Measurements from ENCODE around the gene ADAM15.
A peak's percentile ranks its signal among the peaks of the same experiment; 100 is the strongest.

Gene ADAM15

GRCh38 chr1:155073377-155074242, 22.5 kb downstream of the ADAM15 start:
- DNase-seq, result no peak

DNA sequence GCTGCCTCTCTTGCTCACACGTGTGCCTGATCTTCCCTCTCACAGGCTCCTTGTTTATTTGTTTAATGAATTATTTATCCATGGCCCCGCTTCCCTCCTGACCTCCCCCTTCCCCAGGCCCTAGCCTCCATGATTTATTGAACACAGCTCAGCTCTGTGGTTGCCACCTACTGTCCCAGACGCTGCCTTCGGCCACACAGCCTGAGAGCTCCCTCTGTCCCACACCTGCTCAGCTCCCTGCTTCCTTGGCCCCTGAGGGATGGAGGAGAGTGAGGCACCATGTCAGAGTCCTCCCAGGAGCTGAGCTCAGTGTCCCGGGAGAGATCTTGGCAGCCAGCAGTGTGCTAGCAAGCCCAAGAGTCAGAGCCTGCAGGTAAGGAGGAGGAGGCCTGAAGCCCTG, 24.4 kb downstream of the ADAM15 start:
- no peak for DNase-seq

DNA sequence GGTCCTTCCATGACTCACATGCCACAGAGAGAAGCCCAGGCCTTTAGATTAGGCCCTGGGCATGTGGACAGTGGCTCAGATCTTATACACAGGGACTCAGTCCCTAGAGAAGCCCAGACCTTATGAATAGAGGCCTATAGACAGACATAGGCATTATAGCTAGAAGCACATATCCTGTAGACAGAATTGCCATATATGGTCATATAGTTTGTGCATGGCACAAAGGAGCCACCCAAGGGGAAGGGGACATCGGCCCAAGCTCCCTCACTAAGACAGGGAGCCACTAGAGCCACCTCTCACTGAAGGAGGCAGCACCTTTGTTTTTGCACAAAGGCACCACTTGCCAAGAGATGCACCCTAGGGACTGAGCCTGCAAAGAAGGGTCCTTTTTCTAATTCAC, 25.3 kb downstream of the ADAM15 start:
- DNase-seq, result no peak

DNA sequence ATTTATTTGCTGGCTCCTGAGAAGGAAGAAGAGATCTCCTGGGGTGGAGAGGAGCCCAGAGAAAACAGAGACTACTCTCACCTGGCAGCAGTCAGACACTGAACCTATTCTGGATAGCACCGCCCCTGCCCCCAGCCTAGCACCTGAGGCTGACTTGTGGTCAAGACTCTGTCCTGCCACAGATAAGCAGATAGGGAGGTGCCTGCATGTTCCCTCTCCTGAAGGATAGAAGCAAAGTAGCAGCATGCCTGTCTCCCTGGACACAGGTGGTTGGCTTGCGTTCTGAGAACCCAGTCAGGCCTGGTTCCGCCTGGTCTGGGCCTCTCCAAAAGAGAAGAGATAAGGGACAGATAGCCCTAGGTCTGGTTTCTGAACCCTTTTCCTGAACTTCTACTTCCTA, 26.2 kb downstream of the ADAM15 start:
- DNase-seq, result no peak

- no peak for DNase-seq
Measured at GRCh38 chr1:155077758-155078445, 26.8 kb downstream of the ADAM15 start.

DNA sequence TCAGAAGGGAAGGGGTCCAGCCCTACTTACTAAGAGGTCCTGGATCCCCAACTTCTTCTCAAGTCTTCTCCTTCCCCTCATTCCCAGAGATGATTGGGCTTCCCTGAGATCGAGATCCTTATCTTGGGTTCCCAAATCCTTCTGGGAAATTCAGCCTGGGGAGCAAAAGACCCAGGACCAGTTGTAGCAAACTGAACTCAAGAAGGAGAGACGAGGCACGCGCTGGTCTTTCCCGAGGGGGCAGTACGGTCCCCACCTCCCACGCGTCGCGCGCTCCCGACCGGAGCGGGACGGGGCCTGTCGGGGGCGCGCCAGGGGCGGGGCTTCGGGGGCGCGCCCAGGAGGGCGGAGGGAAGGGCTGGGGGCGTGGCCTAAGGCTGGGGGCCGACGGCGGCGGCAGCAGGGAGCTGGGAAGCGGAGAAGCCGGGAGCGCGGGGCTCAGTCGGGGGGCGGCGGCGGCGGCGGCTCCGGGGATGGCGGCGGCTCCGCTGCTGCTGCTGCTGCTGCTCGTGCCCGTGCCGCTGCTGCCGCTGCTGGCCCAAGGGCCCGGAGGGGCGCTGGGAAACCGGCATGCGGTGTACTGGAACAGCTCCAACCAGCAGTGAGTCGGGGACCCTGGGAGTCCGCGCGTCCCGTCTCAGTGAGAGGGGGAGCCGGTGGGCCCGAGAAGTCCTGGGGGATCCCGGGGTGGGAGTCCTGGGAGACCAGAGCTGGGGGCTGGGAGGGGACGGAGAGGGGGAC, 27.5 kb downstream of the ADAM15 start, which contains the start of gene EFNA3:
TSS of gene EFNA3 (plus strand) at position 369 of the 741 bp plus-strand sequence. CDS start at position 474, 105 bp downstream.
- DNase-seq, result peak; percentile 64

DNA sequence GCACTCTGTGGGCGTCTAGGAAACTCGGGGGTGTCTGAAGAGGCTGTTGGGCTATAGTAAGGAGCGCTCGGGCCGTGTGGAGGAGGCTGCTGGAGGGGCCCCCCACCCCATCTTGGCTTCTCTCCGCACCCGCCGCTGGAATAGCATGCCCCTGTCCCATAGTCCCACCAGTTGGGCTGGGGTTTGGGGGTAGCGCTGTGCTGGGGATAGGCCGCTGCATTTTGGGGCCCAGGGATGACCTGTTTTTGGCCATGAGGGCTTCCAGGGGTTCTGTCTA, 28.0 kb downstream of the ADAM15 start:
- DNase-seq, result no peak

GRCh38 chr1:155079487-155080311, 28.6 kb downstream of the ADAM15 start:
- DNase-seq, result no peak

DNA sequence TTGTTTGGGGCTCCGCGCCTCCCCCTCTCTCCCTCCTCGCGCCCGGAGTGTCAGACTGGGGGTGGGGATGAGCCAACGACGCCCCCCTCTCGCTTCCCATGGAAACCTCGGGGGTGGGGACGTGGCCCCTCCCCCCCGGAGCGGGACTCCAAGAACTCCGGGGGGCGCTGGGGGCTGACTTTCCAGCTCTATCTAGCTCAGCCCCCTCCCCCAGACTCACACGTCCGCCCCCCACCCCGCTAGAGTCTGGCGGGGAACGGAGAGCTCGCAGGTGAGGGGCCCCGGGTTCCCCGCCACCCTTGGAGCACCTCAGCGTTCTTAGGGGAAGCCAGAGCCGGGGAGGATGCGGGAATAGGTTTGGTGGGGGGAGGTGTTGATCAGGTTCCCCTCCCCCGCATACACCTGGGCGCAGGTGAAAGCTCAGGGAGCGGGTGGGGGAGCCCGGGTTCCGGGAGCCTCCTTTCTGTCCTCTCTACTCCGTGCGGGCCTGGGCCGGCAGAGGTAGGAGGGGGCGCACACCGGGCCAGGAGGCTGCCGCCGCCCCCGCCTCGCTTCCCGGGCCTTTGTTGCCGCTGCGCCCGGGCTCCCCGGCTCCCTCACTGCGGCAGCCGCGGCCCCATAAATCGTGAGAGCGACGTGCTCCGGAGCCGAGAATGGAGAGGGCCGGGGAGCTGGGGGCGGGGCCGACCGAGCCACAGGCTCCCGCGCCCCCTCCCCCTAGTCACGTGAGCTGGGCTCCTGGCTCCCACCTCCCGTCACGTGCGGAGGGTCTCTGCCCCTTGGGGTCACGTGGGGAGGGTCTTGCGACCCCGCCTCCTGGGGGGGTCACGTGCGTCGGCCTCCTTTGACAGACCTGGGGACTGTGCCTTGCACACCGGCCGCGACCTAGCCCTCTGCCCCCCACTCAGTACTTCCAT, 29.5 kb downstream of the ADAM15 start:
- DNase-seq, result peak; percentile 92

GRCh38 chr1:155081472-155082300, 30.6 kb downstream of the ADAM15 start:
- peak; percentile 17 for DNase-seq

DNA sequence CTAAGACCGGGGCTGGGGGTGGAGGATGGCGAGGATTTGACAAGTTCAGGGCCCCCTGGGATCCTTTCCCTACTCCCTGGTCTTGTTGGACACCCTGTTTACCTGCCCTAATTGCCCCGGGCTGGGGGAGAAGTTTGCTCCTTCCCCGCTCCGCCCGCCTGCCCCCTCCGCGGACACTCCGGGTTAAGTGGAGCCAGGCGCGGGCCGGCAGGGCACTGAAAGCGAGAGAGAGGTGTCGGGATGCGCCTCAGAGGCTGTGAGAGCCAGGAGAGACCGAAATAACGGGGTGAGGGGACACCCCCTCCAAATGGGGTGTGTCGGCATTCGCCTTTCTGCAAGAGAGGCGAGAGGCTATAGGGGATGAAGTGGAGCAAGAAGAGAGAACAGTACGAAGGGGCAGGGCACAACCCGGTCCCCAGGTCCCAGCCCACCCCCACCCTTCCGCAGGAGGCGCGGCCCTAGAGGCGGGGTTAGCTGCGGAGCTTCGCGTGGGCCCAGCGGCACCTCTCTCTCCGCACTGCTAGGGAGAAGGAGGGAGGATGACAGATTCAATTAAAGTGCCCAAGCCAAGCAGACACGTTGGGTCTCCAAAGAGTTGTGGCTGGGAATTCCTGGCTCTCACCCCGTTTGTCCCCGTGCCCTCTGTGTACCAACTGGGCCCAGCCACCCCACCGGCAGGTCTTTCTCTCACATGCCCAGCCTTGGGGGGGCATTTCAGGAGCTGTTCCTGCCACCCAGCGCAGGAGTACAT, 31.4 kb downstream of the ADAM15 start:
- no peak for DNase-seq

- no peak for DNase-seq
Measured at GRCh38 chr1:155083052-155083541, 32.0 kb downstream of the ADAM15 start.

GRCh38 chr1:155083865-155084721, 33.0 kb downstream of the ADAM15 start:
- no peak for DNase-seq

DNA sequence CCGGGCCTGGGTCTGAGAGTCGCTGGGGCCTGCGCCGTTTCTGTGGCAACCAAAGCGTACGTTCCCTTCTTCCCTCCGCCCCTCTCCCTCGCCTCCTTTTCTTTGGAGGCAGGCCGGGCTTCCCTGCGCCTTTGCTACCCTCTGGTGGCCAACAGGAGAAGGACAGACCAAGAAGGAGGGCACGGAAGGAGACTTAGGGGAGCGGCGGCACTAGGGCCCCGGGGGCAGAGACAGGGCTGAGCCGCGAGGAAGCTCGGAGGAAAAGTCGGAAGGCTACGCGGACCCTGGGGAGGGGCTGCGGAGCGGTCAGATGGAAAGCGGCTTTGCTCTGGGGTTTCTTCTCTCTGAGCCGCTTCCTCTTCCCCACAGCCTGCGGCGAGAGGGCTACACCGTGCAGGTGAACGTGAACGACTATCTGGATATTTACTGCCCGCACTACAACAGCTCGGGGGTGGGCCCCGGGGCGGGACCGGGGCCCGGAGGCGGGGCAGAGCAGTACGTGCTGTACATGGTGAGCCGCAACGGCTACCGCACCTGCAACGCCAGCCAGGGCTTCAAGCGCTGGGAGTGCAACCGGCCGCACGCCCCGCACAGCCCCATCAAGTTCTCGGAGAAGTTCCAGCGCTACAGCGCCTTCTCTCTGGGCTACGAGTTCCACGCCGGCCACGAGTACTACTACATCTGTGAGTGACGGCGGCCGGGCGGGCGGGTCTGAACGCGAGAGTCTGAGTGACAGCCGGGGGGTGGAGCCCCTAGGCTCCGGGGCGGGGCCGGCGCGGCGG, 33.8 kb downstream of the ADAM15 start:
- DNase-seq, result peak; percentile 97

- no peak for DNase-seq
Measured at GRCh38 chr1:155085504-155086127, 34.5 kb downstream of the ADAM15 start.

- no peak for DNase-seq
Measured at GRCh38 chr1:155086128-155086741, 35.1 kb downstream of the ADAM15 start.
